ENCODE results near the gene C1orf21.
A peak's percentile ranks its signal among the peaks of the same experiment; 100 is the strongest.

The C1orf21 gene

GRCh38 chr1:184385865-184386311 is 941 bp upstream of the C1orf21 start:
- no peak for DNase-seq (ENCODE audit: extremely low read depth in 1 of 2, low read depth in 1 of 2)

- DNase-seq (ENCODE audit: extremely low read depth in 1 of 2, low read depth in 1 of 2): no peak
Measured at GRCh38 chr1:184387069-184387475, 243 bp downstream of the C1orf21 start.

- DNase-seq (ENCODE audit: extremely low read depth in 1 of 2, low read depth in 1 of 2): peak; percentile 27
Measured at GRCh38 chr1:184387476-184388318, 868 bp downstream of the C1orf21 start.

- no peak for DNase-seq (ENCODE audit: extremely low read depth in 1 of 2, low read depth in 1 of 2)
Measured at GRCh38 chr1:184388319-184388889, 1.6 kb downstream of the C1orf21 start.

GRCh38 chr1:184388971-184389370 is 2.1 kb downstream of the C1orf21 start:
- no peak for DNase-seq (ENCODE audit: extremely low read depth in 1 of 2, low read depth in 1 of 2)

GRCh38 chr1:184389446-184389845 is 2.6 kb downstream of the C1orf21 start:
- no peak for DNase-seq (ENCODE audit: extremely low read depth in 1 of 2, low read depth in 1 of 2)

GRCh38 chr1:184390889-184391288 is 4.1 kb downstream of the C1orf21 start:
- DNase-seq (ENCODE audit: extremely low read depth in 1 of 2, low read depth in 1 of 2): no peak

GRCh38 chr1:184392067-184392466 is 5.2 kb downstream of the C1orf21 start:
- DNase-seq (ENCODE audit: extremely low read depth in 1 of 2, low read depth in 1 of 2): no peak

GRCh38 chr1:184392779-184393522 is 6.1 kb downstream of the C1orf21 start:
- DNase-seq (ENCODE audit: extremely low read depth in 1 of 2, low read depth in 1 of 2): no peak

GRCh38 chr1:184393962-184394361 is 7.1 kb downstream of the C1orf21 start:
- DNase-seq (ENCODE audit: extremely low read depth in 1 of 2, low read depth in 1 of 2): no peak

GRCh38 chr1:184395370-184395769 is 8.5 kb downstream of the C1orf21 start:
- no peak for DNase-seq (ENCODE audit: extremely low read depth in 1 of 2, low read depth in 1 of 2)

- no peak for DNase-seq (ENCODE audit: extremely low read depth in 1 of 2, low read depth in 1 of 2)
Measured at GRCh38 chr1:184395937-184396480, 9.2 kb downstream of the C1orf21 start.

- DNase-seq (ENCODE audit: extremely low read depth in 1 of 2, low read depth in 1 of 2): no peak
Measured at GRCh38 chr1:184399192-184399847, 12.5 kb downstream of the C1orf21 start.

- DNase-seq (ENCODE audit: extremely low read depth in 1 of 2, low read depth in 1 of 2): no peak
Measured at GRCh38 chr1:184403961-184404726, 17.3 kb downstream of the C1orf21 start.

- no peak for DNase-seq (ENCODE audit: extremely low read depth in 1 of 2, low read depth in 1 of 2)
Measured at GRCh38 chr1:184404727-184405027, 17.8 kb downstream of the C1orf21 start.

- DNase-seq (ENCODE audit: extremely low read depth in 1 of 2, low read depth in 1 of 2): no peak
Measured at GRCh38 chr1:184405094-184405800, 18.4 kb downstream of the C1orf21 start.

- DNase-seq (ENCODE audit: extremely low read depth in 1 of 2, low read depth in 1 of 2): no peak
Measured at GRCh38 chr1:184405801-184406142, 18.9 kb downstream of the C1orf21 start.

GRCh38 chr1:184406479-184406878 is 19.6 kb downstream of the C1orf21 start:
- no peak for DNase-seq (ENCODE audit: extremely low read depth in 1 of 2, low read depth in 1 of 2)

- DNase-seq (ENCODE audit: extremely low read depth in 1 of 2, low read depth in 1 of 2): no peak
Measured at GRCh38 chr1:184407816-184408510, 21.1 kb downstream of the C1orf21 start.
